ENCODE results near the gene MICAL2.

Gene MICAL2

GRCh38 chr11:12275818-12276217, 165.4 kb downstream of the MICAL2 start:
- no peak for DNase-seq

- DNase-seq: no peak
Measured at GRCh38 chr11:12276356-12276755, 166.0 kb downstream of the MICAL2 start.

- no peak for DNase-seq
Measured at GRCh38 chr11:12276831-12277475, 166.6 kb downstream of the MICAL2 start.

- DNase-seq: no peak
Measured at GRCh38 chr11:12278766-12279671, 168.6 kb downstream of the MICAL2 start.

- no peak for DNase-seq
Measured at GRCh38 chr11:12279672-12280108, 169.3 kb downstream of the MICAL2 start.

- no peak for DNase-seq
Measured at GRCh38 chr11:12280199-12280837, 169.9 kb downstream of the MICAL2 start.

GRCh38 chr11:12280838-12281565, 170.6 kb downstream of the MICAL2 start:
- no peak for DNase-seq

- DNase-seq: peak; percentile 82
Measured at GRCh38 chr11:12281571-12282478, 171.4 kb downstream of the MICAL2 start.

- no peak for DNase-seq
Measured at GRCh38 chr11:12282676-12283075, 172.3 kb downstream of the MICAL2 start.

- peak; percentile 64 for DNase-seq
Measured at GRCh38 chr11:12284316-12285050, 174.1 kb downstream of the MICAL2 start.

- peak; percentile 98 for DNase-seq
Measured at GRCh38 chr11:12285106-12285505, 174.7 kb downstream of the MICAL2 start.

GRCh38 chr11:12285811-12286222, 175.4 kb downstream of the MICAL2 start:
- peak; percentile 66 for DNase-seq

GRCh38 chr11:12286606-12287005, 176.2 kb downstream of the MICAL2 start:
- DNase-seq: no peak

GRCh38 chr11:12287009-12287373, 176.6 kb downstream of the MICAL2 start:
- peak; percentile 100 for DNase-seq

- peak; percentile 99 for DNase-seq
Measured at GRCh38 chr11:12287374-12288211, 177.2 kb downstream of the MICAL2 start.

- peak; percentile 95 for DNase-seq
Measured at GRCh38 chr11:12288212-12288930, 178.0 kb downstream of the MICAL2 start.

GRCh38 chr11:12288931-12289666, 178.7 kb downstream of the MICAL2 start:
- no peak for DNase-seq
